ENCODE data around the gene ADNP. TPM values are rescaled to one million over a fixed set of nuclear protein-coding genes. Genes with fewer than 3 reads are reported as not detected.

The ADNP gene
- total and polyA plus RNA-seq, 2 experiments from 2014 or later: 95.0 to 106 TPM

GRCh38 chr20:50866036-50866685, 65.1 kb downstream of the ADNP start (continued):
- TF ChIP-seq EZH2 (IDR thresholded peaks at IDR 0.05; ENCODE audit: low read depth, unreplicated experiment): no peak
- no peak for TF ChIP-seq ETS1 (IDR thresholded peaks at IDR 0.05)
- no peak for TF ChIP-seq ZNF331 (CRISPR knock-in tag; IDR thresholded peaks at IDR 0.05; ENCODE audit: low read depth)
- TF ChIP-seq NANOG (IDR thresholded peaks at IDR 0.05; ENCODE audit: borderline replicate concordance): no peak
- TF ChIP-seq POLR2AphosphoS5 (IDR thresholded peaks at IDR 0.05; ENCODE audit: low read depth): no peak
- no peak for TF ChIP-seq EZH2phosphoT487 (IDR thresholded peaks at IDR 0.05; ENCODE audit: unreplicated experiment)
- TF ChIP-seq CTCF (conservative IDR thresholded peaks at IDR 0.05; ENCODE audit: low read depth in 2 of 2): no peak

- ATAC-seq (no peak), DNase-seq (ENCODE audit: low spot score) (no peak)
- Histone ChIP-seq H3K27me3 (ENCODE audit: insufficient read depth) (no peaks in the 10 kb centered on the region), H4K20me1 (replicated peaks; ENCODE audit: insufficient read depth) (no peaks in the 10 kb centered on the region; the same call in 1 of the 2 replicates), H3K4me2 (no peak overlapping the region), H2AFZ (no peak overlapping the region), H3K27ac (ENCODE audit: low read depth) (no peak overlapping the region), H3K9me2 (ENCODE audit: insufficient read depth) (no peaks in the 10 kb centered on the region), H3K79me2 (replicated peaks; ENCODE audit: insufficient read depth) (no peaks in the 10 kb centered on the region), H3K4me1 (ENCODE audit: insufficient read depth) (peaks cover 23% of the 10 kb centered on the region), H3F3A (replicated peaks; ENCODE audit: low read depth) (peaks cover 12% of the 10 kb centered on the region; the same call in 1 of the 2 replicates), H3K36me3 (ENCODE audit: insufficient read depth) (no peaks in the 10 kb centered on the region), H3K4me3 (no peak overlapping the region)
- Mint-ChIP-seq H3K27me3 (ENCODE audit: insufficient read depth, low read depth, poor library complexity) (peaks cover 17% of the 10 kb centered on the region), H3K27ac (no peak overlapping the region), H3K4me1 (peaks cover 42% of the 10 kb centered on the region), H3K9me3 (no peaks in the 10 kb centered on the region), H3K36me3 (ENCODE audit: low read depth) (no peaks in the 10 kb centered on the region), H3K4me3 (no peak overlapping the region)
- no peak for TF ChIP-seq CTCF (conservative IDR thresholded peaks at IDR 0.05; ENCODE audit: low read depth in 2 of 2)
- no peak for TF ChIP-seq CREB1 (CRISPR knock-in tag; IDR thresholded peaks at IDR 0.05; ENCODE audit: low read depth)
- no peak for TF ChIP-seq EZH2 (IDR thresholded peaks at IDR 0.05; ENCODE audit: low read depth, unreplicated experiment)
- TF ChIP-seq POLR2AphosphoS5 (IDR thresholded peaks at IDR 0.05; ENCODE audit: low read depth): no peak
- TF ChIP-seq REST (IDR thresholded peaks at IDR 0.05; ENCODE audit: unreplicated experiment): no peak
Observed at GRCh38 chr20:50865591-50865990, 65.6 kb downstream of the ADNP start.
